NCI-H2196 (cell line): ENCODE measurements around the gene METRN.
A peak's percentile ranks its signal among the peaks of the same experiment; 100 is the strongest.

Experiments
- DNase-seq: peaks from one replicate; lab custom pipeline; 2025; ENCODE audit not compliant: unreplicated experiment; lab: John Stamatoyannopoulos, UW

METRN gene

GRCh38 chr16:708959-709358, 6.0 kb upstream of the METRN start:
- no peak for DNase-seq

- peak; percentile 94 for DNase-seq
These were observed 5.1 kb upstream of the METRN start for GRCh38 chr16:709566-710499.

GRCh38 chr16:710500-711075, 4.3 kb upstream of the METRN start:
- DNase-seq = no peak

GRCh38 chr16:711084-711483, 3.8 kb upstream of the METRN start:
- no peak for DNase-seq

GRCh38 chr16:711548-712320, 3.2 kb upstream of the METRN start:
- DNase-seq = peak; percentile 83

- peak; percentile 62 for DNase-seq
These were observed 2.1 kb upstream of the METRN start for GRCh38 chr16:712740-713250.

GRCh38 chr16:714079-714478, 839 bp upstream of the METRN start:
- no peak for DNase-seq

GRCh38 chr16:715477-716199, 720 bp downstream of the METRN start:
- DNase-seq = peak; percentile 38

GRCh38 chr16:716200-716568, 1.3 kb downstream of the METRN start:
- DNase-seq = peak; percentile 82

- no peak for DNase-seq
These were observed 1.9 kb downstream of the METRN start for GRCh38 chr16:716768-717325.

- DNase-seq = no peak
These were observed 2.7 kb downstream of the METRN start for GRCh38 chr16:717450-718245.

GRCh38 chr16:718389-718788, 3.5 kb downstream of the METRN start:
- DNase-seq = no peak

- DNase-seq = no peak
These were observed 4.0 kb downstream of the METRN start for GRCh38 chr16:718922-719321.

- peak; percentile 33 for DNase-seq
These were observed 5.0 kb downstream of the METRN start for GRCh38 chr16:719815-720446.

GRCh38 chr16:720447-720989, 5.6 kb downstream of the METRN start:
- DNase-seq = peak; percentile 75

- DNase-seq = peak; percentile 97
These were observed 6.3 kb downstream of the METRN start, which contains the start of gene ANTKMT for GRCh38 chr16:720990-721764. Gene ANTKMT (plus strand): TSS chr16:721146. CDS start chr16:721275, 129 bp downstream.

GRCh38 chr16:721765-722540, 7.0 kb downstream of the METRN start:
- DNase-seq = no peak
